ENCODE data around the gene CDH18.

The CDH18 gene

DNA sequence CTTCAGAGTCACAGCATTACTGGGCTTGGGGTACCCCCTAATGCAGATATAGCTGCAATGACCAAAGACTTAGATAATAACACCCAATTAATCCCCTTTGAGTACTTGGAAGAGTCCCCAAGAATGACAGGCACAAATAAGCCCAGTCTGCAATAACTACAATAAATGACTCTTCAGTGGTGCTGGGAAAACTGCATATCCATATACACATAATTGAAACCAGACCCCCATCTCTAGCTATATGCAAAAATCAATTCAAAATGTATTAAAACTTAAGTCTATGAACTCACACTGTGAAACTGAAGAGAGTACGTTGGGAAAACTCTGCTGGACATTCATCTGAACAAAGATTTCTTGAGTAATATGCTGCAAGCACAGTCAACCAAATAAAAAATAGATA lies 422.5 kb downstream of the CDH18 start:
- no peak for ATAC-seq

DNA sequence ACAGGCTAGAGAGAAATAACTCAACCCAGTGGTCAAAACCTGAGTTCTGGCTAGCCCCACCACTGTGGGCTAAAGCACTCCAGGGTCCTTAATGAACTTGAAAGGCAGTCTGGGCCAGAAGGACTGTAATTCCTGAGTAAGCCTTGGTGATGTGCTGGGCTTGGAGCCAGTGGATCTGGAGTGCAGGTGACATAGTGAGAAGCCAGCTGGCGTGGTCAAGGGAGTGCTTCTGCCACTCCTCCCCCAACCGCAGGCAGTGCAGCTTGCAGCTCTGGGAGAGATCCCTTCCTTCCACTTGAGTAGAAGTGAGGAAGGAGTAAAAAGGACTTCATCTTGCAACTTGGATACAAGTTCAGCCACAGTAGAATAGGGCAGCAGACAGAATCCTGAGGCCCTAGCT lies 424.0 kb downstream of the CDH18 start:
- no peak for ATAC-seq

DNA sequence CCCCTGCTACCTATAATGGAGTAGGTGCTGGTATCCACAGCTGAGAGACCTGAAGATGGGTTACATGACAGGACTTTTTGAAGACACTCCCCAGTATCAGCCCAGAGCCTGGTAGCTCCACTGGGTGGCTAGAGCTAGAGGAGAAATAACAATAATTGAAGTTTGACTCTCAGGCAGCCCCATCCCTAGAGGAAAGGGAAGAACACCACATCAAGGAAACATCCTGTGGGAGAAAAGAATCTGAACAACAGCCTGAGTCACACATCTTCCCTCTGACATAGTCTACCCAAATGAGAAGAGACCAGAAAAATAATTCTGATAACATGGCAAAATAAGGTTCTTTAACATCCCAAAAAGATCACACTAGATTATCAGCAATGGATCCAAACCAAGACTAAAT lies 432.1 kb downstream of the CDH18 start:
- ATAC-seq, result no peak

DNA sequence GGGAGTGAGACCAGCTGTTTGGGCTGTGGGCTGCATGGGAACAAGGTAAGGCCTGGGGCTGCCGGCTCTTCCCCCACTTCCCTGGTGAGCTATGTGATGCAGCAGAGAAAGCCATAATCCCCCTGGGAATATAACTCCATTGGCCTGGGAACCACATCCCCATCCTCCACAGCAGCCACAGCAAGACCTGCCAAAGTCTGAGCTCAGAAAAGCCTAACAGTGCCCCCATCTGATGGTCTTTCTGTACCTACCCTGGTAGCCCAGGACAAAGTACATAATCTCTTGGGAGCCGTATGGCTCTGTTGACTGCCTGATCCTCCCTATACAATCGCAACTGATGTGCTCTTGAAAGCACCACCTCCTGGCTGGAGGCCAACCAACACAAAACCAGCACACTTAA lies 432.6 kb downstream of the CDH18 start:
- ATAC-seq, result no peak

DNA sequence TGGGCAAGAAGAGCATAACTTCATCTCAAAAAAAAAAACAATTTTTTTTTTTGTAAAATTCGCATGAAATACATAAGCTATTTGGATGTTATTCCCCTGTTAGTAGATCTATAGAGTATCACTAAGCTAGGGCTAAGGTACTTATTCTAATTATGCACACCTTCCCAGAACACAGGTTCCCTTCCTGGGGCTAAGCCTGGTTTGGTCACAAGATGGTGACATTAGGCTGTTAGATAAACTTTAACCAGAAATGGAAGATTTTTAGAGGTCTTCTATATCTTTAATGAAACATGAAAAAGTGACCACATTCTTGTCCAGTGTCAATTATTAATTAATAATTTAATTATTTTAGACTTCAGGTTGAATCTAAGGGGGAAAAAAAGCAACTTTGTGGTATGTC lies 433.5 kb downstream of the CDH18 start:
- ATAC-seq, result no peak

DNA sequence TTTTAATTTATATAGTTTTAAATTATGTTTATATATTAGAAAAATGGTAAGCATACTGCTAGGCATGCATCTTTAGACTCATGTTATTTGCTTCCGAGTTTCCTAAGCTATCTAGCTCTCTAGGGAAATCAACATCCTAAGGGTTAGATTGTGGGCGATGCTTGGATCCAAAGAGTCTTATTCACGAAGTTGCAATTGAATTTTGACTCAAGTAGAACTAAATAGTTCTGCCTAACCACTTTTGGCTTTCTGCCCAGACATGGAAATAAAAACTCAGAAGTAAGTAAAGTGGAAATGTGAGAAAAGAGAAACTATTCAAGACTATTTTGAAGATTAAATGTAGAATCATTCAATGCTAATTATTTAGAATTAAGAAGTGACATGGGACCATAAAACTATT lies 440.4 kb downstream of the CDH18 start:
- ATAC-seq, result no peak

DNA sequence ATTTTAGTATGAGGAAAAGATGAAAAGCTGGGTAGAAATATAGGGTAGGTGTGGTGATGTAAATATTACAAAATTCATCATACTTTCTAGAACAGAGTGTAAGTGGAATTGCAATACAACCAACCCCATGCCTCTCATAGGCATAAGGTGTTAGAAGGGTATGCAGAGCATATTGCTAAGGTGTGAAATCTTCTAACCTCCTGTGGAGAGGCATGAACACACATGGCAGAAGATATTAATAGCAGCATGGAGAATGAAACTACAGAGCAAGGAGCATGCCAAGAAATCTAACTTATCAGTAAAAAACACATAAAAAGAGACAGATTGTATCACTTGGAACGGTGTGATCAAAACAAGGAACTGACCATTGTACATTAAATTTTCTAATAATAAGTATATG lies 441.5 kb downstream of the CDH18 start:
- ATAC-seq, result no peak

DNA sequence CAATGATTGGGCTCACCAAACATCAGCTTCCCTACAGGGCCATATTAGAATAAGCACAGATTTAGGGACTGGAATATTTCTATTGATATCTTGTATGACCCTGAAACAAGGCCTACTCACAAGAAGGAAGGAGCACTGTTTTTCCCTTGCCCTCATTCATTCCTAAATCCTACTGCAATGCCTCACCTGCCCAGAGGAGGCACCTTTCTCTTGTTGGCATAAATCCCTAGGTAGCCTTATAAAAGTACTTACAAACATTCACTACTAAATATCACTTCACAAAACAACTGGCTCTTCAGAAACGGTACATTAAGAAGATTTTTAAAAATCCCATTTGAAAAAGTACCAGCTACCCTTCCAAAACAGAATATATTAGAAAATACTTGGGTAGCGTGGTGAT lies 449.4 kb downstream of the CDH18 start:
- no peak for ATAC-seq

DNA sequence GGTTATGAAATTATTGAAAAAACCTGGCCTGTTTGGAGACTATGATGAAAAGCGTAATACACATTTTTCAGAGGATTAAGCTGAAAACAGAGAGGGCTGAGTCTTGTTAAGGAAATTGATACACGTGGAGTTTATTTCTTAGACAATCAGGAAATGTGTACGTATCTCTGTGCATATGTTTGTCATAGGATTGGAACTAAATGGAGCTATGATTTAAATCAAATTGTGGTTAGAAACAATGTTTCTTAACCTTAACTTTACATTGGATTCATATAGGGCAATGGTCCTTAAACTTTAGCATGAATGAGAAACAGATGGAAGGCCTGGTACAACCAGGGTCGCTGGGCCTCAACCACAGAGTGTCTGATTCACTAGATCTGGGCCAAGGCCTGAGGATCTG lies 451.6 kb downstream of the CDH18 start:
- ATAC-seq, result no peak

DNA sequence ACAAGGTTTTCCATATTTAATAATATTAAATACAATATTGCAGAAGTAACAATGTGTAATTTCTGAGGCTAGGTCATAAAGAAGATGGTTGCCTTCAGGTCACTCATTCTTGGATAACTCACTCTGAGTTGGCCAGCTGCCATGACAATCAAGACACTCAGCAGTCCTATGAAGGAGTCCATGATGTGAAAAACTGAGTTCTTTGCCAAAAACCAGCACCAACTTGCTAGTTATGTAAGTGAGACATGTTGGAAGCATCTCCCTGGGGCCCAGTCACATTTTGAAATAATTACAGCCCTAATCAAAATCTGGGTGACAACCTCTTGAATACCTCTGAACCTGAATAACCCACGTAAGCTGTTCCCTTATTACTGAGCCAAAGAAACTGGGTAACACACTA lies 453.2 kb downstream of the CDH18 start:
- no peak for ATAC-seq

DNA sequence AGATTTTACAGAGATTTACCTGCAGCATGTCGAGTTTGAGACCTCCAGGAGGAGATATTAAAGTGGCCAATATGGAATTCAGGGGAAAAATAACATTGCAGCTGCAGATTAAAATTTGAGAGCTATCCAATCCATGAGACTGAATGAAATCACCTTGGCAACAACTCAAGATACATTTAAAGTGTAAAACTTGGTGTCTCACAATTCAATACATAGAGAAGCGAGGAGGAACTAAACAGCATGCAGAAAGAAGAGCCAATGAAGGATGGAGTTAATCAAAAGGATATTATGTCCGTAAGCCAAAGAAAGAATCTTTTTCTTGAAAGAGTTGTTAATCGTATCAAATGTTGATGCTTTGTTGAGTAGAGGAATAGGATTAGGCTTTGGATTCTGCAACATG lies 455.1 kb downstream of the CDH18 start:
- ATAC-seq, result no peak

DNA sequence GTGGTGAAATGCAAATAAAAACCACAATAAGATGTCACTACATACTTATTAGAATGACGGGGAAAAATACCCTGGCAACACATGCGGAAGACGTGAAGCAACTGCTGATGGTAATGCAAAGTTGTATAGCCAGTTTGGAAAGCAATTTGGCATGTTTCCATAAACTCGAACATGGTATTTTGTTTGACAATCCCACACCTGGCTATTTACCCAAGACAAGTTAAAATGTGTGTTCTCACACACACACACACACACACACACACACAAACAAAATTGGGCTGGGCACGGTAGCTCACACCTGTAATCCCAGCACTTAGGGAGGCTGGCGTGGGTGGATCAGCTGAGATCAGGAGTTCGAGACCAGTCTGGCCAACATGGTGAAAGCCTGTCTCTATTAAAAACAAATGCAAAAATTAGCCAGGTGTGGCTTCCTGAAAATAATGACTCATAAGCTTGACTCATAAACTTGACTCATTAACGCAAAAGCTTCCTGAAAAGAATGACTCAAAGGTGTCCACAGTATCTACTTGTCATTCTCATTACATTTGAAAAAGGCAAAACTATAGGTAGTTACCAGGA lies 456.5 kb downstream of the CDH18 start:
- ATAC-seq, result peak in 1 of 2 donors; percentile 38

DNA sequence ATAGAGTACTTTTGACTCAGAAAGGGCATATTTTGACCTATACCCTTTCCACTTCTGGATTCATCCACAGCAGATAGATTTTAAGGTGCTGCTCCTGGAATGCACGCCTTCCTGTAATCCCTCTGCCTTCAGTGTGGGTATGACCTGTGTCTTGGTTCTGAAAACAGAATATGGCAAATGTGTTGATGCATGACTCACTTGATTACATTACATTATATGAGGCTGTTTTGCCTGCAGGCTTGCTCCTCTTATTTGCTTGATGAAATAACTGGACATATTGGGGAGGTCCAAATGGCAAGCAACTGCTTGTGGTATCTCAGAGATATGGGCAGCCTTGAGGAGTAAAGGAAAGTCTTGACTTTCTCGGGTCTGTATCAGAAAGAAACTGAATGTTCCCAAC lies 468.6 kb downstream of the CDH18 start:
- no peak for ATAC-seq

DNA sequence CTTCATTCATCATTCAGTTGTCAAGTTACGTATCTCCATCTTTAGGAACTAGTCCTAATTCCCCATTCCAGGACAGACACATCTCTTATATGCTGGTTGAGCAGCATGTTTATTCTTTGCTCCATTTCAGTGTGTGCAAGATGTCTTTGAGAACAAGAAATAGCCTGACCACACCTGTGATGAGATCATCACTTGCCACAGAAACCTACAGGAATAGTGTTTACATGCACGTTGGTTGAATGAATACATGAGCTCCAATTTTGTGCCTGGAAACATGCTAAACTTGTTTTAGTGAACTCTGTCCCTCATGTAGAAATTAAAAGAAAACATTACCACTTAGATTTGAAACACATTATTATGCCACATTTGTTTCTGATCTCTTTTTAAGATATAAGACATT lies 489.1 kb downstream of the CDH18 start:
- no peak for ATAC-seq

DNA sequence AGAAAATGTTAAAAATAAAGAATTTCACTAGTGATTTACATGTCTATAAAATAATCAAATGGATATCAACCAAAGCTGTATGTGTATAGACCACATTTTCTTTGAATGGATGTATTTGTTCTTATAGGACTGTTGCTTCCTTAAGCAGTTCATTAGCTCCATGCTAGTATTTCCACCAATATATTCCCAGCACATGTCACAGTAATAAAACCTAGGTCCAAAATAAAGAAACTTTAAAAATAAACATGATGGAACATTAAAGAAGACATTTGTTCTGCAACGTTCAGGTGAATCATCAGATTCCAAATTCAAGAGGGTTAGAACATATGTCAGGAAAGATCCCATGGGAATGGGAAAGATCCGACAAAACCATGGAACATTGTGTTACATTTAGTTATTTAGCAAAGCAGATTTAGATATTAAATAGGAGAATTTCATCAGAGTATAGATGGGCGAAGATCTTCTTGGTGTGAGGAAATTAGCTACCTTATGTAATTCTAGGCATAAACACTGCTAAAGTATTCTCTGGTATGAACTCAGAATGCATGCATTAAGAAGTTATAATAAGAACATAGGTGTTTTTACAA lies 490.7 kb downstream of the CDH18 start:
- ATAC-seq, result no peak

DNA sequence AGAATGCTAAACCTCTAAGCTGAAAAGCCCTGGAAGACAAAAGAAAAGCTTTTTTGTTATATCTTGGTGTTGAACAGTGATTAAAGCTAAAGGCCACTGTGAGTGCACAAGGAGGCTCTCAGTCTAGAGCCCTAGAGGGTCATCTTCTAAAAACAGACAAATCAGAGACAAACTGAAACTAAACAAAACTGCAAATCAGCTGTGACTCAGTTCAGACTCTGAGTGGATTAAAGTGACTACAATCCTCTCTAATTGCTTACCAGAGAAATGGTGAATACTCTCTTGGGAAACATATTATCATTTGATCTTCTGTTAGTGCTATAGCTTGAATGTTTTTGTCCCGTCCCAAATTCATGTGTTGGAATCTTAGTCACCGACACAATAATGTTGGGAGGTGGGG lies 491.9 kb downstream of the CDH18 start:
- no peak for ATAC-seq

DNA sequence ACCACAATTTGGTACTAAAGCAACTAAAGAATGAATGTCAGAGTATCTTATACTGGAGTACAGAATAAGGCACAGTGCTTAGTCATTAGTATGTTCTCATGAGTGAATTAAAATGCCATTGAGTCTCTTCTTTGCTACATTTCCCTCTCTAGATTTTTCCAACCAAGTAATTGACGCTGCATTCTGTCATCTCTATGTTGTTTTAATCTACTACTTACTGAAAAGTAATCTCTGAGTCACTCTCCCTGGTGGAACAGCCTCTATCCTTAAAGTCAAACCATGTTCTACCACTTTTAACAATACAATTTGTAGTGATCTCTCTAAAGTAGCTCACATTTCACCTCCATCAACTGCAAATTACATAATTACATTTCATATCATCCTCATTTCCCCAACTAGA lies 495.1 kb downstream of the CDH18 start:
- no peak for ATAC-seq

DNA sequence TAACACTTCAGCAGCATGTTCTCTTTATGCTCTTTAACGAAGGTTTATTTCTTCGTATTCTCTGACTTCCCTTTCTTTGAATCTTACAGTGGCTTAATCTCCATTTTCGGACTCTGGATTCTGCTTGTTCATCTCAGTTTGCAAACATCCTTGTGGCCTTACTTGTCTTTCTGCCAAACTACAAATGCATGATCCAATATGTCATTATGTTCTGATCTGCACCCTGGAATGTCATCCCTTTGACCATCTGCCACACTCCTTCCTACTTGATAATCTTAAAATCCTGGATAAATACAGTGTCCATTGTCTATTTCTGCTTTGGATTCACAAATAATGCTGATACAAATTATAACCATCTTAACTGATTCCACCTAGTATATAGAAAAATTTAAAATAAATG lies 499.2 kb downstream of the CDH18 start:
- no peak for ATAC-seq

DNA sequence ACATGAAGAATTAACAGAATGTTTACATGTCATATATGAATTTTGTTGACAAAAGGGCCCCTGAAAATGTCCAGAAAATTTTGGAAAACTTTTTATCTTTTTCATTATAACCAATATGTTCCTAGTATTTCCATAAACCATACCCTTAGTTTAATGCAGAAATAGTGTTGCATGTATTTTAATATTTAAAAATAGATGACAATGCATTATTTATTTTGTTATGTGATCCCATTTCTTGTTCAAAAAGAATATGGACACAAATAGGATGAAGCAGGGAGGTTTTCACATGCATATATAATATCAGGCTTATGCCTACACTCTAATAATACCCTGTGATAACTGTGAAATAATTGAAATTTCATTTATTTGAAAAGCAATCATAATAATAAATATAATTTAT lies 500.5 kb downstream of the CDH18 start:
- no peak for ATAC-seq

DNA sequence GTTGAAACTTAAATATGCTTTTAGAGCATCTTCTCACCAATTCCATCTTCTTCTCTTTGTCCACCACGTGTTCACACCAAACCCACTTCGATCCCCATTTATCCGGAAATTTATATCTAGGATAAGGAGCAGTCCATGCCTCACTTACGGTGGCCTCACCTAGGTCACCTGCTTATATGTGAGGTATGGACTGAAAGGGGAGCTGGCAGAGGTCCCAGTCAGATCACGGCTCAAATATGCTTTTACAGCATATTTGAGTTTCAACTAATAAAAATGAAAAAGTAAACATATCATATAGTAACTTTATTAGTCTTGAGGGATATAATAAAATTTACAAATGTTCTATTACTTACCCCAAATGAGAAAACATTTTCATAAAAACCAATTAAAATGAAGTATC lies 508.4 kb downstream of the CDH18 start:
- ATAC-seq, result no peak

DNA sequence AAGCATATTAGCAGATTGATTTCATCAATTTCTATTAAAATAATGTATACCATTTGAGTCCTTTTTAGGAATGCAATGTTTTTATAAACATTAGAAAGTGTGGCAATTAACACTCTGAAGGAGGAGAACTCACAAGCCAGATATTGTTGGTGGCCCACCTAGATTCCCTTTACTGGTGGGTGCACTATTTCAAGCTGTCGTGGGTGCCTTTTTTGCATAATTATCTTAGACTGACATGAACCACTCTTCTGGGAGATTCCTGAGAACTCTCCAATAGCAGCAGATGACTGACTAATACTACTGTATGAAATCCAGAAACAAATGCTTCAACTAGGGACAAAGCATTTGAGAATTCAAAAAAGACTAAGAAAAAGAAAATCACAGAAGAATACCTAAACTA lies 526.0 kb downstream of the CDH18 start:
- no peak for ATAC-seq

DNA sequence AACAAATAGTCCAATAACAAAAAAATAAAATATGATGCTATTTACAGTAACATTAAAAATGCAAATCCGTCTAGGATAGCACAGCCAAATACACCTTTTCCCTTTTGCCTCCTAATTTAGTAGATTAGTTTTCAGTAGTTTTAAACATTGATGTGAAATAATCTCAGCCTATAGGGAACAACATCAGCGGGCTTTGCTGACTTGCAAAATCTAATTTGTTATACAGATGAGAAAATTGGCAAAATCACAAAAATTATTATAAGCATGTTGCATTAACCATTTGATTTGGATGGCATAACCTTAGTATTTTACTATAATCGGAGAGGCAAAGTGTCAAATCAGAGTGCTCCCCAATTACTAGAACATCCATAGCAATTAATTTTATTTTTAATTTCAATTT lies 563.5 kb downstream of the CDH18 start:
- no peak for ATAC-seq
